Activated CD4-positive, CD25-positive, alpha-beta regulatory T cell treated with anti-CD3 and anti-CD28 coated beads, Interleukin-2, amount 50 U/mL, for 24 hours (primary cell): ENCODE measurements around the gene ALOXE3.
A peak's percentile ranks its signal among the peaks of the same experiment; 100 is the strongest.

Source experiments
- ATAC-seq, 2 donors: fragments of 150-1000 bp; cut with Tn5 transposase; one replicate each; pipeline ENCODE4 v1.10.0; 2021; ENCODE audit warnings: mild to moderate bottlenecking in 1 of 2, moderate library complexity in 1 of 2

The ALOXE3 gene

DNA sequence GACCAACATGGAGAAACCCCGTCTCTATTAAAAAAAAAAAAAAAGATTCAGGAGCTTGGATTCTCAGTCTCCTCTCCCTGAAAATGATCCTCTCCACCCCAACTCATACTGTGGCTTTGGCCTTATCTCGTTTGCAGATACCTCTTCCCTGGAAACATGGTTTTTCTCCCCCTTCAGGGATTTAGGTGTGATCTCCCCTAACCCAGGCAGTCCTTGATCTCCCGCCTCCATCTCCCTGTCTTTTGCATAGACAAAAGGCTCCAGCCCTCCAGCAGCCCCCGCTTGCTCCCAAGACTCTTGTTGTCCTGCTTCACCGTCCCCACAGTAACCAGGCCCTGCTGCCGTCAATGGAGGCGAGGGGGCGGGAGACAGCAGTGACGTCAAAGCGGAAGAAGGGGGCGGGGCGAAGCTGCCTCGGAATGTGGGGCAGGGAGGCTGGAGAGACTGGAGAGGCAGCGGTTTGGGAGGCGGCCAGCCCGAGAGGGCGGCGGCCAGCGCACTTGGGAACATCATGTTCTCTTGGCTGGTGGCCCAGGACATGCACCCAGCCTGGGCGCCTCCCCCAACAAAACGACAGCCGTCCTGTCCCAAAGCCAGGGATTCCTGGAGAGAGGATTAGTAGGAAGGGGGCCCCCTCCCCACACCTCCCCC is 35.8 kb upstream of the ALOXE3 start:
- ATAC-seq, result no peak

DNA sequence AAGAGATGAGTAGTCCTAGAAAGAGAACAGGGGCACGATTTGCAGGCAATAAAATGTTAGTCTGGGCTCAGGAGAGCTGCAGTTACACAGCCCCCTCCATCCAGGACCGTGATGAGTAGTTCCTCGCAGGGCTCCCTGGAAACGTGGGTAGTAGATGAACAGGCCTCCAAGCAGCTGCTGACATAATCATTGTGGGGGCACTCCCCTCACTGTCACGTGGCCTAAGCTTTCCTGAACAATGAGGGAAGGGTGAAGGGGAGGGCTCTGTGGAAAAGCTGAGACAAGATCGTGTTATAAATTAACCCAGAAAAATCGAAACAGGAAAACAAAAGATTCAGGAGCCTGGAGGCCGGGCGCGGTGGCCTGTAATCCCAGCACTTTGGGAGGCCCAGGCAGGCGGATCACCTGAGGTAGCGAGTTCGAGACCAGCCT is 35.2 kb upstream of the ALOXE3 start:
- ATAC-seq, result no peak

DNA sequence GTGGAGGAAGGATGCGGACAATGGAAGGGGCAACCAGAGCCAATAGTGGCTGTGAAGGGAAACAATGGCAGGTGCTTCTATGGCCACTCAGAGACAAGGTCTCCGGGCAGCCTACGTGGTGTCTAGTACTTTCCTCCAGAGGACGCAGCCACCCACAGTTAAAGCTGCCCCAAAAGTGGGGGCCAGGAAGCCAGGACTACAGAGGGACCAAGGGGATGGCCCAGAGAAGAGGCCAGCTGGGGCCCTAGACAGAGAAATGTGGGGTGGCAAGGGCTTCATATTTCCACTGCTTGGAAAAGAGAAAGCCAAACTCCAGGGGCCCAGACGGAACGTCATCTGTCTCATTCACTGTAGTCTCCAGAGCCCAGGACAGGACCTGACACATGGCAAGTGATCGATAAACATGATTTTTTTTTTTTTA is 34.7 kb upstream of the ALOXE3 start:
- ATAC-seq, result no peak

DNA sequence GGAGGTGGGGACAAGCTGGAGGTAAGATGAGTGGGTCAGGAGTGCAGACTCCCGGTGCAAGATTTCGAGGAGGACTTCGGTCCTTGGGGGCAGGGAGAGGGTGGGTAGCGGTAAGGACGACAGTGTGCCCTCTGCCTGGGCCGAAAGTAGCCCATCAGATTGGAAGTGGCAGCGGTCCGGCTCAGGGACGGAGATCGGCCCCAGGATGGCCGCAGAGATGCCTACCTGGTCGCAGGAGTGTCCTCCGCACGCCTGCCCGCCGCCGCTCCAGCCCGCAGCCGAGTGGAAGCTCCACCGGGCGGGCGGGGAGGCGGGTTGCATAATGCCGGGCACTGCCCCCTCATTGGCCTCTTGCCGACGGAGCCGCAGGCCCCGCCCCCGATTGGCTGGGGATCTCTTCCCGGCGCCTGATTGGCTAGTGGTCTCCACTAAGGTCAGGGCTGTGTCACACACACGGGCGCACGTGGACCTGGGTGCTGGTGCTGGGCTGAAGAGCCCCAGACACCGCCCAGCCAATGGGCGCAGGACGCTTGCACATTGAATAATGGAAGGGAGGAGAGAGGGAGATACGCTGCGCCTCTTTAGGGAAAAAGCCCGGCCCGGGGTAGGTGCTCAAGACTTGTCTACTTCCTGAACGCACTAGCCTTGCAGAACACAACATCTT is 33.9 kb upstream of the ALOXE3 start, which contains the start of gene PER1:
TSS of gene PER1 (minus strand) at position 293 of the 664 bp plus-strand sequence. CDS start 1,698 bp downstream, outside the sequence.
- peak; percentile 37 to 44 for ATAC-seq

DNA sequence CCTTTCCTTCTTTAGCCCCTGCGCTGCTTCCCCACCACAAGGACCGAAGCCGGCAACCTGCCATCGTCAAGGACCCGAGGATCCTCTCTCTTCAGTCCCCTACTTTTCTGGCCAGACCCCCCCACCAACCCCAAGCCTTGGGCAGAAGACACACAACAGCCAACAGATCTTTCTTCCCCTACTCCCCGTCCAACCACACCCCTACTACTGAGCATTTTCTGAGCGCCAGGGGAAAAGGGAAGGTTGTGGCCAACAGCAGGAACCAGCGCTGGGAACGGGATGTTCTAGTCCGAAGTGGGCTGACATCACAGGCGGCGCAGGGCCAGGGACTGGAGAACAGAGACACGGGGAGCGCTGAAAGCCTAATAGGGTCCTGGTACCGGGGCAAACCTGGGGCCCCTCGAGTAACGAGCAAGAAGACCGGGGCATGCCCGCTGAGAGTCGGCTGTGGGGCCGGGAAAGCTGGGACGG is 33.4 kb upstream of the ALOXE3 start:
- no peak for ATAC-seq

DNA sequence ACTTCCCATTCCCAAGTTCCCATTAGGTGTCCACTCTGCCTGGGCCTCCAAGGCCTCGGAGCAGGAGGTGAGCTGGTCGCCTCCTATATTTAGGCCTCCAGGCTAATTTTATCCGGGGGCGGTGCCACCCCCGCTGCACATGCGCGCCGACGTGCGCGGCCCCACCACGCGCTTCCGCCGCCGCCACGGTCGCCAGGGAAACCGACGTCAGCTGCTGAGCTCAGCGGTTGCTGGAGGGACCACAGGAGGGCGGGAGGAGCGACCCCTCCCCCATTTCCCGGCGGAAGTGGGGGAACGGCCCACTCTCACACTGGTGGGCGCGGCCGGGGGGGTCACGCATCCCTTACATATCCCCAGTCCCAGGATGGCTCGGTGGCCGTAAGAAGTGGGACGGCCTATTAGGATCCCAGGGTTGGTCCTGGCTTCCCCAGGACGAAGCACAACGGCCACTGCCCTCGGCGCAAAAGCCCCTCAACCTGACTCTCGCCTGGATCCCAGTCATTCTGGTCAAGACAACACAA is 32.9 kb upstream of the ALOXE3 start:
- peak; percentile 41 to 54 for ATAC-seq

DNA sequence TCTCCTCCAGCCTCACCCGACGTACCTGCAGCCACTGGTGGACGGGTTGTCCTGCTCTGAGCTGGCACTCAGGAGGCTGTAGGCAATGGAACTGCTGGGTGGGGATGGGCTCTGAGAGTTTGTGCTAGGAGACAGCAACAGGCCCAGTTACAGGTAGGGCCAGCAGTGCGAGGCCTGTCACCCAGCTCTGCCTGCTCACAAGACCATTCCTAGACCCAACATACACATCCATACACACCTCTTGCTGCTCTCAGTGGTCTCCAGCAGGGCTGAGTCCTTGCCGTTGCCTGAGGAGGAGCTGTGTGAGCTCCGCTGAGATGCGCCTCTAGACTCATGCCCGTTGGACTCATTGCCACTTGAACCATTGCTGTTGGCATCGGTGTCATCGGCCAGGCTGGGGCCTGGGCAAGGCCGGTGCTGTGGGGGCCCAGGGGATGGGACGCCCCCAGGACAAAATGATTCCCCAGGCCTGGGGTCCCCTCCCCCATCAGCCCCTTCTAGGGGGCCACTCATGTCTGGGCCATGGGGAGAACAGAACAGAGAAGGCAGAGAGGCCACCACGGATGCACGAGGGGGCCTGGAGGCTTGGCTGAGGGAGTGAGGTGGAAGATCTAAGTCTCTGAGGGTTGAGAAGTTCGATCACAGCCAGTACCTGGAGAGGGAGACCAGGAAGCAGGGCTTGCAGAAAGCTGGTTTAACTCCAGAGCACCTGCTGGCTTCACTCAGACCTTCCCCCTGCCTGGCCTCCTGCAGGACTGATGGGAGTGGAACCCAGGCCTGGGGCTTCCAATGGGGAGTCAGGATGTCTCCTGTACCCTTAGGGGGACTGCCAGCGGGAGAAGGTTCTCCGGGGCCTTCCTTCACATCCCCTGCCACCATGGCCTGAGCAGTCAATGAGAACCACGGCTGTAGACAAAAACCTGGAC is 32.1 kb upstream of the ALOXE3 start:
- no peak for ATAC-seq

DNA sequence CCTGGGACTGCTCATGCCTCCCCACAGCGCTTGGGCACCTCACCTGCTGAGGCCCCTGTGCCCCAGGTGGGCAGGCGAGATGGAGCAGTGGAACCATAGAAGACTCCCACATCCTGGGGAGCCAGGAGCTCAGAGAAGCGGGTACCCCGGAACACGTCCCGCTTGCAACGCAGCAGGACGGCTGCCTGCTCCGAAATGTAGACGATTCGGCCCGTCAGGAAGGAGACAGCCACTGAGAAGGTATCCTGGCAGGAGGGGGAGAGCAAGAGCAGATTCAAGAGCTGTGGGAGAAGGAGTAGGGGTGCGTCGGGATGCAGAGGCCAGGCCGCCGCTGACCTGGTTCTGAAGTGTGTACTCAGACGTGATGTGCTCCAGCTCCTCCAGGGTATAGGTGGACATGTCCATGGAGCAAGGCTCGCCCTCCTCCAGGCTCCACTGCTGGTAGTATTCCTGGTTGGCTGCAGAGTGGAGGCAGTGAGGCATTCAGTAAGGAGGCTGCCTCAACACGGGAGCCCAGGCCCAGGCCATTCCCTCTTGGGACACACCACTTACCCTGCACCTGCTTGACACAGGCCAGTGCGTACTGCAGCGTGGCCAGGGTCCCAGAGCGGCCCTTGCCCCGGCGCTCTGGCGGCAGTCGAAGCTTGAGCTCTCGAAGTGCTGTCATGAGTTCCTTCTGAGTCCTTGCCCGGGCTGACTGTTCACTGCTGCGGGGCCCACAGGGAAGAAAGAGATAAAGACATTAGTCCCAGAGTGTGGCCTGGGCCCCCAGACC is 31.3 kb upstream of the ALOXE3 start:
- ATAC-seq, result no peak

DNA sequence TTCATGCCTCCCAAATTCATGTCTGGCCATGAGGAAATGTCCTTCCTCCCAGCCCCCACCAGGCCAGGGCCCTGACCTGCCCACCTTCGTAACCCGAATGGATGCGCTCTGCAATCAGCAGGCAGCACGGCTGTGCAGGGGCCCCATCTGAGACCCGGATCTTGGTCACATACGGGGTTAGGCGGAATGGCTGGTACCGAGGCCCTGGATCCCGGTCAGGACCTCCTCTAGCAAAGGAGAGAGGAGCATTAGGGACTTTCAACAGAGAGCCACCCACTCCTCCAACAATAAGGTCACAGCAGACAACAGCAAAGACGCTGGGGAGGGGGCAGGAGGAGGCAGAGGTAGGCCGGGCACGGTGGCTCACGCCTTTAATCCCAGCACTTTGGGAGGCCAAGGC is 30.2 kb upstream of the ALOXE3 start:
- no peak for ATAC-seq

DNA sequence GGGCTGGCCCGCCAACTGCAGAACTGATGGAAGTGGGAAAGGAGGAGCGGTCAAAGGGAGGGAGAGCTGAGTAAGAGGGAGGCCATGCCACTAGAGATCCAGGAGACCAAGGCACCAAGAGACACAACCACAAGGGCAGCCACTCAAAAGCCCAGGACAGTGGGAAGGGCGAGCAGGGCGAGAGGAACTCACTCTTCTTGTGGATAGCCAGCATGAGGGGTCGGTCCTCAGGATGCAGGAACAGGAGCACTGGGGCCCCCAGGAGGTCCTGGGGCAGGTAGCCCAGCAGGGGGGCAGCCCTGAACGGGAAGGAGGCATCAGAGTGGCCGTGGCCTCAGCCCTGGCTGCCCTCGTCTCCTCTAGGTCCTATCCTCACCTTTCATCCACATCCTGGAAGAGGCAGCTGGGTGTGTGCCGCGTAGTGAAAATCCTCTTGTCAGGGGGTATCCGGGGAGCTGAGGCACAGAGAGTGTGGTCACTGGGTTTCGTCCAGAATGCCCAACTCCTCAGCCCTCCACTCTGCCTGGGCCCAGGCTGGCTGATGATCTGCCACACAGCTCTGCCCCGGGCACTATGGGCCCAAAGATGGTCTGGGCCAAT is 29.6 kb upstream of the ALOXE3 start:
- no peak for ATAC-seq

DNA sequence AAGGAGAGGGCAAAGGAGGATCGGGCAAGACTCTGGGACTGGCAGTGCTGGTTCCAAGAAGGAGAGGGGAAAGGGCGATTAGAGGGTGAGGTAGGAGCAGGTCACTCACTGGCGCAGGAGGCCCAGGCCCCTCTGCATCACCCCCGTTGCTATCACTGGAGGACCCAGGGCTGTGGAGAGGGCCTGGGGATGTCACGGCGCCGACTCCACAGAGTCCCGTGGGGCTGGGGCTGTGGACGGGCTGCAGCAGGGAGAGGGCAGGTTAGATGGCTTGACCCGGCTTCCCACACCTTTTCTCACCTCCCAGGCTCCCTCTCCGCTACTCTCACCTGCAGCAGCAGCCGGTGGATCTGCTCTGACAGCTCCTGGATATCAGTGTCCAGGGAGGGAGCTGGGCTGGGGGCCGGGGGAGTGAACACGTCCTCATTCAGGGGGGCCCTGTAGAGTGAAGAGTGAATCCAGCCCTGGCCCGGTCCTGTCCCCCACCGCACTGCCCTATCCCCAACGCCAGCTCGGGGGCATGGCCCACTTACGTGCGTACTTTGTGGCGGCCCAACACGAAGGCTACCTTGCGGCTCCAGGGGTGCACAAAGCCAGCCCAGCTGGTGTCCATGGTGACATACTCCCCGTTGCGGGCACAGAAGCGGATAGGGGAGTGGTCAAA is 29.0 kb upstream of the ALOXE3 start:
- no peak for ATAC-seq

DNA sequence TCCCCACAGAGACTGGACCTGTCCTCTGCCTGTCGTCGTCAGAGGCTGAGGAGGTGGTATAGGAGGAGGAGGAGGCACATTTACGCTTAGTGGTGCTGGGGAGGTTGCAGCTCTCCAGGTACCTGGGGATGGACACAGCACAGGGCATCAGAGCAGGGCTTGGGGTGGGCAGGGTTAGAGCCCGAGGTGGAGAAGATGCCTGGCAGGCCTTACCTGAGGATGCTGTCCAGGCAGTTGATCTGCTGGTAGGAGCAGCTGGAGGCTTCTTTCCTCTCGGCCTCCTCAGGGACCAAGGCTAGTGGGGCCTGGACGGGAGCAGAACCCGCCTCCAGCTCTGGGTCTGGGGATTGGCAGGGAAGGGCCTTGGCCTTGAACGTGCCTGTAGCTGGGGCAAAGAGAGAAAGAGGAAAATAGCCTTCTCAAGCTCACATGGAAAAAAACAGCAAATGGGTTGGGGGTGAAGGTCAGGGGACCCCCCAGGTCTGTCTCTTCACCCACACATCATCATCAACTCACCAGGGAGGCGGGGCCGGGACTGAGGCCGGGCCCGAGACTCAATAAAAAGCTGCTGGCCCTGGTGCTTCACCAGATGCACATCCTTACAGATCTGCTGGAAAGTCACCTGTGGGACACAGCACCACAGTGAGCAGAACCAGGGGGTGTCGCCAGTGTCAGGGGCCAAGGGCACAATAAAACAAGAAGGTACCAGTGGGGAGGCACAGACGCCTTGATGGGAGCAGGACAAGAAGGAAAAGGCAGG is 28.2 kb upstream of the ALOXE3 start:
- ATAC-seq, result no peak

DNA sequence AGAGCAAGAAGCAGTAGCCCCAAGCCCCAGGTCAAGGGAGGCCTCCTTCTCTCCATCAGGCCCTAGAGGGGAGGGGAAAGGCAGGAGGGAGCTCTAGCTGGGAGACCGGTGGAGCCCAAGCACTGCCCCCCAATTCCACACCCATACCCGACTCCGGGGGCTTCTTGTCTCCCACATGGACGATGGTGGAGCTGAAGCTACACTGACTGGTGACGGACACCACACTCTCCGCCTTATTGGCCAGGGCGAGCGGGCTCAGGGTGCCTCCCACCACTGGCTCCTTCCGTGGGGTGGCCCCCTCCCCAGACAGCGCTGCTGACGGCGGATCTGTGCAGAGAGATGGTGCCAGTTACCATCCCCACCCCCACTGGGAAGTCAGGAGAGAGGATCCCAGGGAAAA is 27.5 kb upstream of the ALOXE3 start:
- no peak for ATAC-seq

DNA sequence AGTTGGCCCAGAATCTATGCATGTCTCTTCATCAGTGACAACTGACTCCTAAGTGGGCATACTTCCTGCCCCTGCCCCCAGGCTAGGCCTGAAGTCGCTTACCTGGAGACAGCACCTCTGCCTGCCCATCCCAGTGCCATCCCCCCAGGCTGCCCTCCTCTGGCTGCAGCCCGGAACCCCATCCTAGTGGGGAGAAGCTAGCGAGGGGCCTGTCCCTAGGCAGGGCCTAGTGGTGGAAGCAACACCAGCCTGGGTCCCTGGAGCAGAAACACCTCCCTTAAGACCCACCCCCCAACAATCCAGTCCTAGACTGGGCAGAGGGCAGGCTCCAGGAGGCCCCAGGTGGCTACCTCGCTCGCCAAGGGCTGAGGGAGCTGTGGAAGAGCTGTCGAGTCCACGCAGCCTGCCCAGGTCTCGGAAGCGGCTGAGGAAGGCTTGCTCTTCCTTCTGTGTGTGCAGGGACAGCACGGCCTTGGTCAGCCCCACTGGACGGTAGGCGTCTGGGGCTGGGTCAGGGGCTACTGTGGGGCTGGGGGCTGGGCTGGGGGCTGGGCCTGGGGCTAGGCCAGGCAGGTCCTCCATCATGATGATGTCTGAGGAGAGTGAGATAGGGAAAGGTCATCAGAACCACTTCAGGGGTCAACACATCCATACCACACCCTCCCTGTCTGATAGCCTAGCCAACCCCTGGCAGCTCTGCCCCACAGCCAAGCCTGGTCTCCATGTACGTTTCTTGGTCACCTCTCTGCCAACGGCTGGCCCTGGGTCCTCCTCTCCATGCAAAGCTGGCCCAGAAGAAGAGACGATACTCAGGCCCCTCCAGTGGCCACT is 26.3 kb upstream of the ALOXE3 start:
- ATAC-seq, result no peak

DNA sequence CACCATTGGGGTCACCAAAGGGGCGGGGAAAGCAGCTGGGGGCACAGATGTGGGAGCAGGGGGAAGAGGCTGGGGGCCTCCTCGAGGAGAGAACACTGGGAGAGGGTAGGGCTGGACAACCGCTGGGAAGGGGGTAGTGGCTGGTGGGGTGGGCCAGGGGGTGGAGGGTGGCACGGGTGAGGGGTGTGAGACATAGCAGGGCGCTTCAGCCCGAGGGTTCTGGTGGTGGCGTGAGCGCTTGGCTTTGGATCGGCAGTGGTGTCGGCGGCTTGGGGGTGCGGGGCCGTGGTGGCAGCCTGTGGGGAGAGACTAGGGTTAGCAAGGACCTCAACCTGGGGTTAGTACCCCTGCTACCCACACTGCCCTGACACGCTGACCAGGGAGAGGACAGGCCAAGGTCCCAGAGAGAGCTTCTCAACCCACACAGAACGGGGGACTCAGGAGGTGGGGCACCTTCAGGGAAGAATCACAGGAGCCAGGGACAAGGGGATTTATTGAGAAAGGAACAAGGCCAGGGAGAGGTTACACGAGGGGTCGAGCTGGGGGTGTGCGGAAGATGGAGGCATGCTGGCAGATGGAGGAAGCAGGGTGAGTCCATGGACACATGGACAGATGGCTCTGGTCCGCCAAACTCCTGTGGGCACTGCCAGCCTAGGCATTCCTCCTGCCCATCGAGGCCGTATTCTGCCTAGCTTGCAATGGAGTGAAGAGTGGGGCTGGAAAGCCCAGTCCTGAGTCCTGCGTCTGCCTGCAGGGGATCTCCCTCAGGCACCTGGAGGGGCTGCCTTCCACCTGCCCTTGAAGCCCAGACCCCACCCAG is 25.5 kb upstream of the ALOXE3 start:
- ATAC-seq, result no peak

DNA sequence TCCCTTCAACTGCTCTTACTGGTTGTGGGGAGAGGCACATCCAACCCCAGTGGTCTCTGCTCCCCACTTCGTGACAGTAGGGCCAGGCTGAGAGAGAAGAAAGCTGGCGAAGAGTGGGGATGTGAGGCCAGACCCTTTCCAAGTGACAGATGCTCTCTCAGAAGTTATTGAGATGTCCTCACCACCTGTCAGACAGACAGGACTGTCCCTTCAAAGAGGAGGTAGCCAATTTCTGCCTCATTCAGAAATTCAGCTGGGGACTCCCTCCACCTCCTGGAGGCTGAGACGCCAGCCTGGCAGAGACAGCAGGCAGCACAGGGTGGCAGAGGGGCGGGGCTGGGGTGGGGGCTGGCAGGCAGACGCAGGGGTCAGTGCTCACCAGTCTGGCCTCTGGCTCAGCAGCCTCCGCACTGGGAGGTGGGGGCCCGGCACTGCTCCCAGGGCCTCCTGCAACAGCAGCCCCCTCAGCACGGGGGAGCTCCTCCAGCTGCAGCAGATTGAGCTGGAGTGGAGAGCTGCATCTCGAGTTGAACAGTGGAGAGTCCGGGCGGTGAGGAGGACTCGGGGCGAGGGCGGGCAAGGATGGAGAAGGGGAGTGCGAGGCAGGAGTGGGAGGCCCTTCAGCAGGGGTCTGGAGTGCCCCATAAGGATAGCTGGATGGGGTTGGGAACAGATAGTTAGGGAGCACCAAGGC is 24.7 kb upstream of the ALOXE3 start:
- ATAC-seq, result no peak

DNA sequence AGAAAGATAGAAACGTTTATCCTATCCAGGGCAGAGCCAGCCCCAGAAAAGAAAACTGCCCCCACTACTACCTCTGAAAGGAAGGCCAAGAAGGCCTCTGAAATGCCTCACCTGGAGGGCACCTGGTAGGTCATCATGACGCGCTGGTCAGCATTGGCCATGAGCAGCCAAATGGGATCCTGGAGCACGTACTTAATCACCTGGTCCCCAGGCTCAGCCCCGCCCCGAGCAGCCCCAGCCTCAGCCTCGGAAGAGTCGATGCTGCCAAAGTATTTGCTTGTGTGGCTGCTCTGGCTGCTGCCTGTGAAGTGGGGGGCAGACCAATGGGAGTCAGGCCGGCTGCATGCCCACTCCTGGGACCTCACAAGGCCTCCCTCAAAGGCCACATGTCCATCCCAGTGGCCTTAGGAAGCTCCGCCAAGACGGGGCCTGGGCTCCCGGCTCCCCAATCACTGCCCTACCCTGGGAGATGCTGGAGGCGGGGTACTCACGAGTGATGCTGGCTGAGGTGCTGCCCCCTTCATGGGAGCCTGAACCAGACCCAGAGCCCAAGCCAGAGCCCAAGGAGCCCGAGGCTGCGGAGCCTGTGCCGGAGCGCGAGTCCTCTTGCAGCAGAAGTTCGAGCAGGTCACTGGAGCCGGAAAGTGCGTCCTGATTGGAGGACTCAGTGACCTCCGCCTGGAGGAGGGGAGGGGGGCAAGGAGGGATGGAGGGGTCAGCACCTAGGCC is 24.0 kb upstream of the ALOXE3 start:
- ATAC-seq, result no peak
